HG02973 (cell line): ENCODE measurements around the gene CTNS.
"Not testable (repeated sequence)": the region's sequence is repeated elsewhere in the genome, so short reads cannot be mapped to it uniquely, and the experiment has no call there.

Experiments used
- ATAC-seq: cut with Tn5 transposase; IDR thresholded peaks from one replicate; pipeline ENCODE4 v1.9.1; 2021; ENCODE audit warnings: moderate library complexity; ENCODE audit not compliant: unreplicated experiment

CTNS gene

GRCh38 chr17:3681565-3681964 lies 45.0 kb downstream of the CTNS start:
- no peak for ATAC-seq

- no peak for ATAC-seq
Observed at GRCh38 chr17:3682033-3682432, 45.5 kb downstream of the CTNS start.

- no peak for ATAC-seq
Observed at GRCh38 chr17:3683054-3683511, 46.5 kb downstream of the CTNS start.

DNA sequence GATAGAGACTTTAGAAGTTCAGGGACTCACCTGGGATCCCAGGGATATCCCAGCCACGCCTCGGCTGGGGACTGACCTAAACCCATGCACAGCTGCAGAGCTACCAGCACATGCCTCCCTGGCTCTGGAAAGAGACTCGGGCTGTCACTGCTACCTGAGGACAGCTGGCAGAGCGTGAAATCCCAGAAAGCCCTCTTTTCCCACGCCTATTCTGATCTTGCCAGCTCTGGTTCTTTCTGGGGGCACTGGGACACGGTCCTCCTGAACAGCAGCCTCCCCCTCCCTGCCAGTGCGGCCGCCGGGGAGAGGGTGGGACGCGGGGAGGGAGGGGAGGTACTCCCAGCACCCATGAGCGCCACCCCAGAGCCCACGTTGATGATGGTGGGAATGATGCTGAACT lies 48.6 kb downstream of the CTNS start:
- ATAC-seq: no peak

DNA sequence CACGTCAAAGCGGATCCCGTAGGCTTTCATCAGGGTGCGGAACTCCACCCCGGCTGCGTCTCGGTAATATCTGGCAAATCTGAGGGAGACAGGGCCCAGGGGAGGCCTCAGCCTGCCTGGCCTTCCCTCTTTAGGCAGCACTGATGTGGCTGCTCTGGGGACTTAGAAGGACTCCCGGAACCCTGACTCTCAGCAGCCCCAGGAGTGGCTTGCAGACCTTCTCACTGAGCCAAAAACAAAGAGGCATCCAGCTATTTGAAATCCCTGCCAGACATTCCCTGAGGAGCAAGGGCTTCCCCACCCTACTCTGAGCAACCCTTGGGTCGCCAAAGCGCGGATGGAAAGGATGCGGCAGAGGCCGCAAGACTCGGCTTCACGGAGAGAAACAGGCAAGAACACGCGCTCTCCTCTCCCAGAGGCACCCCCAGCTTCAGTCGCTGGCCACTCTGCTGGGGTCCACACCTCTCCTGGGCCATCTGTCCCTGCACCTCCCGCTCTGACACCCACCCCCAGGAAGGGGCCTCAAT lies 51.5 kb downstream of the CTNS start:
- ATAC-seq: no peak

DNA sequence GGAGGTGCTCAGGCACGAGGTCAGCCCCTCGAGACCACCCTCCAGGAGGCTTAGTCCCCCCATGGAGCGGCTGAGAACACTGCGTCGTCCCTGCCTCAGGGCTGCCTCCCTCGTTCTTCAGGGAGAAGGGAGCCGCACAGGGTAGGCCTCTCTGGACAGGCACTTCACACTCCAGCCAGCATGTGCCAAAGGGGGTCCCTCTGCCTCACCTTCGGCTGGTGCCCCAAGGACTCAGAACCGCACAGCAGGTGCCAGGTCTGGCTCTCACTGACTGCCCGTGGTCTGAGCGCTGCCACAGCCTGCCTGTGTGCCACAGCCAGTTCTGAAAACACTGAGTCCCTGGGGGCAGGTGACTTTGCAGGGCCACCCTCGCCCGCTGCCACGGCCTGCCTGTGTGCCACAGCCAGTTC lies 52.3 kb downstream of the CTNS start:
- no peak for ATAC-seq

DNA sequence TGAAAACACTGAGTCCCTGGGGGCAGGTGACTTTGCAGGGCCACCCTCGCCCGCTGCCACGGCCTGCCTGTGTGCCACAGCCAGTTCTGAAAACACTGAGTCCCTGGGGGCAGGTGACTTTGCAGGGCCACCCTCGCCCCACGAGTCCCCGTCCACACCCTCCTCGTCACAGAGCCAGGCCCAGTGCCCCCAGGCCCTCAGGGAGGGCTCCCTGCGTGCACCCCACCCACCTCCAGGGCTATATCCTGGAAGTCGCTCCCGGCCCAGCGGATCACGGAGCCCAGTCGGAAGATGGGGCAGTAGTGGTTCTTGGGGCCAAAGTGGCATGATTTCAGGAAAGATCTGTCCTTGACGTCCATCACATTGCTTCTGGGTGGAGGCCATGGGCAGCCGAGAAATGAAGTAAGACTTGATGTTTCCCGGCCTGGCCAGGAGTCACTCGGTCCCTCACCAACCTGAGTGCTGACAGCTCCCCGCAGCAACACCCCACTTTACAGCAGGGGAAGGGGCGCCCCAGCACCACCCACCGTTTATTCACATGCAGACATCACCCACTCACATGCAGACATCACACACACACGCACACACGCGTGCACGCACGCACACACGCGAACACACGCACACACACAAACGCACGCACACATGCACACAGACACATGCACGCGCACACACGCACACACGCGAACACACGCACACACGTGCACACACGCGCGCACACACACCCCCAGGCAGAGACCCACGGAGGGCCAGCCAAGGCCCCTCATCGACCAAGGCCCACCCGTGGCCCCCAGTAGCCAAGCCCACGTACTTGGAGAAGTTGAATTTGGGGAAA lies 52.9 kb downstream of the CTNS start:
- no peak for ATAC-seq

DNA sequence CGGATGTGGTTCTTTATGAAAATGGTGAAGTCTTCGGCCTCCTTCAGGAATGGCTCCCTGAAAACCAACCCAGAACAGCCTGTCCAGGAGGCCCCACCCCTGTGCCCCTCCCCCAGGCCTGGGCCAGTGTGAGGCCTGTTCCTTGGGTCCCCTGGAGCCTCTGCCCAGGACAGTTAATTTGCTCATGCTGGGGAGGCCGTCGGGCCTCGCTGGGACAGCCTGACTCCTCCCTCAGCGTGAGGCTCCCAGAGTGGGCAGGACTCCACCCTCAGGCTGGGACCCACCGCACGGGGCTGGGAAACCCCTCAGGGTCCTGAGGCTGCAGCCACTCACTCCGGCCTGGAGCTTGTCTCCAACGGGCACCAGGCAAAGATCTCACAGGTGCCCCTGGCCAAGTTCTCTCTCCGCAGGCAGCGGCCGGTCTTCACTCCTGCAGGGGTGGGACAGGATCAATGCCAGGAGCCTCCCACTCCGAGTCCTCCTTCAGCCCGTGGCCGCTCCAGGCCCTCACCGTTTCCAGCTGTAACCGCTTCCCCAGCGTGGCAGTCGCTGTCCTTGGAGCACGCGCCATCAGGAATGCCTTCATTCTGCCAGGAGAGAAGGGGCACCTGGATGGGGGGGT lies 53.6 kb downstream of the CTNS start:
- no peak for ATAC-seq

- ATAC-seq: no peak
Observed at GRCh38 chr17:3691617-3692067, 55.1 kb downstream of the CTNS start.

- no peak for ATAC-seq
Observed at GRCh38 chr17:3692346-3692745, 55.8 kb downstream of the CTNS start.

DNA sequence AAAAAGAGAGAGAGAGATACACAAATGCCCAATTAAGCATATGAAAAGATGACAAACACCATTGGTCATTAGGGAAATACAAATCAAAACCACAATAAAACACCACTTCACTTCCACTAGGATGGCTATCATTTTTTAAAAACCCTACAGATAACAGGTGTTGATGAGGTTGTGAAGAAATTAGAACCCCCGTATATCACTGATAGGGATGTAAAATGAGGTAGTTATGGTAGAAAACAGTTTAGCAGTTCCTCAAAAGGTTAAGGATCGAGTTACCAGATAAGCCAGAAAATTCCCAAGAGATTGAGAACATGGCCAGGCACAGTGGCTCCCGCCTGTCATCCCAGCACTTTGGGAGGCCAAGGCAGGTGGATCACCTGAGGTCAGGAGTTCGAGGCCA lies 56.6 kb downstream of the CTNS start:
- ATAC-seq: no peak

DNA sequence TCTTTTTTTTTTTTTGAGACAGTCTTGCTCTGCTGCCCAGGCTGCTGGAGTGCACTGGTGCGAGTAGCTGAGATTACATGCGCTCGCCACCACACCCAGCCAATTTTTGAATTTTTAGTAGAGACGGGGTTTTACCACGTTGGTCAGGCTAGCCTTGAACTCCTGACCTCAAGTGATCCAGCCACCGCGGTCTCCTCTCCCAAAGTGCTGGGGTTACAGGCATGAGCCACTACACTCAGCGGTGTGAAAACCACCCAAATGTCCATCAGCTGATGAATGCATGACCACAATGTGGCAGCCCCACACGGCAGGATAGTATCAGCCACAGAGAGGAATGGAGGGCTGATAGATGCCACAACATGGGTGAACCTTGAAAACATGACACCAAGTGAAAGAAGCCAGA lies 57.3 kb downstream of the CTNS start:
- no peak for ATAC-seq

DNA sequence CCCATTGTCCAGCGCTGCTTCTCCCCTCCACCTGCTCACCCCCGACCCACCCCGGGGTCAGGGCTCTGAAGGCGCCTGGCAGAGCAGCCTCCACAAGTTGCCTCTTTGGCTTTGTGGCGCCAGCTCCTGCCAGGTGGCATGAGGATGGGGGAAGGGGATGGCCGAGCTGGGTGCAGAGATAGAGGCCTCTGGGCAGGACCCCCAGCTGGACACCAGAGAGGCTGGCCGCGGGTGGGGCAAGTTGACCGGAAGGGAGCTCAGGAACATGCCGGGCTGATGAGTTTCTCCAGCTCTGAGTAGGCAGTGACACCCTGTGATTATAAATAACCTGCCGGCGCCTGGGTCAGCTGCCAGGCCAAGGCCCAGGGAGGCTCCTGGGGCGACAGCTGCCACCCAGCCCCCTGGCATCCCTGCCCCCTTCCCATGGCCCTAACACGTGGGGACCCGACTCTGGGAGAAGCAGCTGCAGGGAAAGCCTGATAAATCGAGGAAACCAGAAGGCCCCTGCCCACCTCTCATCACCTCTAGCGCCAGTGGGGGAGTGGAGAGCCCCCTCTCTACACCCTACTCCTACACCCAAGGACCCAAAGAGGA lies 58.7 kb downstream of the CTNS start:
- no peak for ATAC-seq

DNA sequence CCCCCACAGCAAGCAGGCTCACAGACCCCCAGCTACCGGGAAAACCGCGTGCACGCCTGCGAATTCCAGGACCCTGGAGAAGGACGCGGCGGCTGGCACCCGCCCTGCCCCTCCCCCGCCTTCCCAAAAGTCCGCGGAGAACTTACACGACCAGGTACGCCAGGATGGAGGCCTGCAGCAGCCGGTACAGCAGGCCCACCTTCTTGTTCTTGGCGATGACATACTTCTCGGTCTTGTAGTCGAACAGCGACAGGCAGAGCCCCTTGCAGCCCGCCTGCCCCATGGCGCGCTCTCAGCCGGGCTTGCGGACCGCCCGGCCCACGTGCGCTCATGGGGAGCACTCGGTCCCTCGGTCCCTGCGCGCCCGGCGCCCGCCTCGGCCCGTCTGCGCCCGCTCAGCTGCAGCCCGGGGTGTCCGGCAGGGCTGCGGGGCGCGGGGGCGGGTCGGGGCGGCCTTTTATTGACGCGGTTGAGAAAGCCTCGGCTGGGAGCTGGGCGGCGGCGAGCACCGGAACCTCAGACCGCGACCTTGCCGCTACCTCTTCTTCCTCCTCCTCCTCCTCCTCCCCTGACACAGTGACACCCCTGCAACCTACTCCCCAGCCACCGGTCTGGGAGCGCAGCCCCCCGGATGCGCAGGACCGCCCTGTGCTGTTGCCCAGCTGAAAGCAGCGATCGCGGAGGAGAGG lies 59.3 kb downstream of the CTNS start, which contains the start of gene P2RX5:
TSS of gene P2RX5 (minus strand) at position 433 of the 689 bp plus-strand sequence. CDS start at position 283, 150 bp downstream.
- ATAC-seq: no peak

- ATAC-seq: no peak
Observed at GRCh38 chr17:3697103-3697476, 60.5 kb downstream of the CTNS start.

DNA sequence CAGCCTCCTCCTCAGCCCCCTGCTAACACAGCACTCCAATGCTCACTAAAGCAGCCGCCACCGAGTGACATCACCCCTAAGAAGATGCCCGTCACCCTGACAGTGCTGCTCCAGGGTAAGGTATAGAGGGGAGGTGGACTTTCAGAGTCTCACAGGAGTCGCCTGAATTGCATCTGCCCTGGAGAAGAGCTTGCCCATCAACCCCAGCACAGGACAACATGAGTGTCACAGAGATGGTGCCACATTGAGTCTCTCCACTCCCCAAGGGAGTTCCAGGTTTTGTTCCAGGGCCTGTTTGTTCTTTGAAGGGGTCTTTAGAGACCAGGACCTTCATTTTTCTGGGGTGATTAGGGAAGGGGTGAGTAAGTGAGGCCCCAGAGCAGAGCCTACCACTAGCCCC lies 61.6 kb downstream of the CTNS start:
- ATAC-seq: no peak

DNA sequence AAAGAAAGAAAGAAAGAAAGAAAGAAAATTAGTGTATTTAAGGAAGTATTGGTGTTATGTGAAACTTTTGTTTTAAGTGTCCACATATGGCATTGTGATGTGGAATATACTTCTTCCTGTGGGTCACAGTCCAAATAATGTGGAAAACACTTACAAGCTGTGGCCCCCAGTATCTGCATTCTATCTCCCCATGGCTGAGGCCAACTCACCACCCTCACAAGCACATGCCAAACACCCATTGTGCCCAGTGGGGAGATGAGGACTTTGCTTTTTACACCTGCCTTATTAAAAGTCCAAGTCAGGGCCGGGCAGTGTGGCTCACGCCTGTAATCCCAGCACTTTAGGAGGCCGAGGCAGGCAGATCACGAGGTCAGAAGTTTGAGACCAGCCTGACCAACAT lies 63.4 kb downstream of the CTNS start:
- no peak for ATAC-seq

- not testable (repeated sequence) for ATAC-seq
Observed at GRCh38 chr17:3702041-3702539, 65.5 kb downstream of the CTNS start.

GRCh38 chr17:3704931-3705717 lies 68.6 kb downstream of the CTNS start:
- no peak for ATAC-seq

DNA sequence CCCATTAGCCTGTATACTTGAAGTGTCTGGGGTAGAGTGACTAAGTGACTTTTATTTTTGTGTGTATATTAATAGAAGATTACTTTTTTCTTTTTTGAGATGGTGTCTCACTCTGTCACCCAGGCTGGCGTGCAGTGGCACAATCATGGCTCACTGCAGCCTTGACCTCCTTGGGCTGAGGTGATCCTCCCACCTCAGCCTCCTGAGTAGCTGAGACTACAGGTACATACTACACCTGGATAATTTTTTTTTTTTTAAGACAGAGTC lies 69.1 kb downstream of the CTNS start:
- not testable (repeated sequence) for ATAC-seq
